Measurements from ENCODE around the gene SMARCC2.

SMARCC2 gene

DNA sequence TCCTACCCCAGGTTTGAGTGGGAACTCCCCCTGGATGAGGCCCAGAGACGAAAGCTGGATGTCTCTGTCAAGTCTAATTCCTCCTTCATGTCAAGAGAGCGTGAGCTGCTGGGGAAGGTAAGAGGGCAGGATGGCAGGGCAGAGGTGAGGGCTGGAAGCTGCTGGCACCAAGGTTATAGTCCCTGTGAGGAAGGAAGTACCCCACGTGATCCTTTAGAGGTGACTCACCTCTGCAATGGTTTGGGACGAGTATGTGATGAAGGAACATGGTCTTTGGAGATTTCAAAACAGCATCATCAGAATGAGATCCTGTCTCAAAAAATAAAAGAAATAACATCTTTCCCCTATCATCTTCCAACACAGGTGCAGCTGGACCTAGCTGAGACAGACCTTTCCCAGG lies 46.1 kb downstream of the SMARCC2 start:
- POLR2A ChIA-PET, result interaction anchor here (0.6 to 2.5 kb wide), 3 partner anchors 15 to 391 kb away, joined by 4 to 10 read pairs (median 7); partner anchors contain the start of gene ESYT1
- peaks cover 18 to 69% of the 10 kb centered on the region in 2 experiments; a peak in 2 of 3 replicates for H3K36me3 ChIP-seq (ENCODE audit: control insufficient read depth in 2 of 2, insufficient read depth in 1 of 2, low read length in 2 of 2)
- no peak overlapping the region for H3K27ac ChIP-seq (ENCODE audit: extremely low read depth, low read depth, low read length)
- CTCF ChIA-PET, result interaction anchor here (0.6 to 0.9 kb wide), 2 partner anchors 15 to 38 kb away, joined by 3 read pairs; partner anchors contain the start of gene ESYT1
- no peak overlapping the region for H3K4me3 ChIP-seq (ENCODE audit: low read depth, low read length)
- no peaks in the 10 kb centered on the region for H3K9me3 ChIP-seq (ENCODE audit: control insufficient read depth, insufficient read depth, low read depth, low read length)
- TF ChIP-seq ZNF501 (tag by site-specific recombination; IDR thresholded peaks at IDR 0.05) (no peak), ZNF426 (tag by site-specific recombination; IDR thresholded peaks at IDR 0.05) (no peak), ZNF558 (tag by site-specific recombination; IDR thresholded peaks at IDR 0.05) (no peak), KLF9 (tag by site-specific recombination; IDR thresholded peaks at IDR 0.05; ENCODE audit: low read depth) (no peak), ZNF416 (tag by site-specific recombination; IDR thresholded peaks at IDR 0.05) (no peak), GLI2 (tag by site-specific recombination; IDR thresholded peaks at IDR 0.05; ENCODE audit: borderline replicate concordance, low read depth) (no peak)
- TF ChIP-seq, protein P1, sequence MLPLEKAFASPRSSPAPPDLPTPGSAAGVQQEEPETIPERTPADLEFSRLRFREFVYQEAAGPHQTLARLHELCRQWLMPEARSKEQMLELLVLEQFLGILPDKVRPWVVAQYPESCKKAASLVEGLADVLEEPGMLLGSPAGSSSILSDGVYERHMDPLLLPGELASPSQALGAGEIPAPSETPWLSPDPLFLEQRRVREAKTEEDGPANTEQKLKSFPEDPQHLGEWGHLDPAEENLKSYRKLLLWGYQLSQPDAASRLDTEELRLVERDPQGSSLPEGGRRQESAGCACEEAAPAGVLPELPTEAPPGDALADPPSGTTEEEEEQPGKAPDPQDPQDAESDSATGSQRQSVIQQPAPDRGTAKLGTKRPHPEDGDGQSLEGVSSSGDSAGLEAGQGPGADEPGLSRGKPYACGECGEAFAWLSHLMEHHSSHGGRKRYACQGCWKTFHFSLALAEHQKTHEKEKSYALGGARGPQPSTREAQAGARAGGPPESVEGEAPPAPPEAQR (tag by site-specific recombination; IDR thresholded peaks at IDR 0.05), result no peak
- TF ChIP-seq, protein P2, sequence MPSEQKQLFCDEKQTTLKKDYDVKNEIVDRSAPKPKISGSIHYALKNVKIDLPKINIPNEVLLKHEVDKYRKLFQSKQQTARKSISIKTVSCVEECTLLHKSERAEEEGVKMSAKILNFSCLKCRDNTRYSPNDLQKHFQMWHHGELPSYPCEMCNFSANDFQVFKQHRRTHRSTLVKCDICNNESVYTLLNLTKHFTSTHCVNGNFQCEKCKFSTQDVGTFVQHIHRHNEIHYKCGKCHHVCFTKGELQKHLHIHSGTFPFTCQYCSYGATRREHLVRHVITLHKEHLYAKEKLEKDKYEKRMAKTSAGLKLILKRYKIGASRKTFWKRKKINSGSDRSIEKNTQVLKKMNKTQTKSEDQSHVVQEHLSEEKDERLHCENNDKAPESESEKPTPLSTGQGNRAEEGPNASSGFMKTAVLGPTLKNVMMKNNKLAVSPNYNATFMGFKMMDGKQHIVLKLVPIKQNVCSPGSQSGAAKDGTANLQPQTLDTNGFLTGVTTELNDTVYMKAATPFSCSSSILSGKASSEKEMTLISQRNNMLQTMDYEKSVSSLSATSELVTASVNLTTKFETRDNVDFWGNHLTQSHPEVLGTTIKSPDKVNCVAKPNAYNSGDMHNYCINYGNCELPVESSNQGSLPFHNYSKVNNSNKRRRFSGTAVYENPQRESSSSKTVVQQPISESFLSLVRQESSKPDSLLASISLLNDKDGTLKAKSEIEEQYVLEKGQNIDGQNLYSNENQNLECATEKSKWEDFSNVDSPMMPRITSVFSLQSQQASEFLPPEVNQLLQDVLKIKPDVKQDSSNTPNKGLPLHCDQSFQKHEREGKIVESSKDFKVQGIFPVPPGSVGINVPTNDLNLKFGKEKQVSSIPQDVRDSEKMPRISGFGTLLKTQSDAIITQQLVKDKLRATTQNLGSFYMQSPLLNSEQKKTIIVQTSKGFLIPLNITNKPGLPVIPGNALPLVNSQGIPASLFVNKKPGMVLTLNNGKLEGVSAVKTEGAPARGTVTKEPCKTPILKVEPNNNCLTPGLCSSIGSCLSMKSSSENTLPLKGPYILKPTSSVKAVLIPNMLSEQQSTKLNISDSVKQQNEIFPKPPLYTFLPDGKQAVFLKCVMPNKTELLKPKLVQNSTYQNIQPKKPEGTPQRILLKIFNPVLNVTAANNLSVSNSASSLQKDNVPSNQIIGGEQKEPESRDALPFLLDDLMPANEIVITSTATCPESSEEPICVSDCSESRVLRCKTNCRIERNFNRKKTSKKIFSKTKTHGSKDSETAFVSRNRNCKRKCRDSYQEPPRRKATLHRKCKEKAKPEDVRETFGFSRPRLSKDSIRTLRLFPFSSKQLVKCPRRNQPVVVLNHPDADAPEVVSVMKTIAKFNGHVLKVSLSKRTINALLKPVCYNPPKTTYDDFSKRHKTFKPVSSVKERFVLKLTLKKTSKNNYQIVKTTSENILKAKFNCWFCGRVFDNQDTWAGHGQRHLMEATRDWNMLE (tag by site-specific recombination; conservative IDR thresholded peaks at IDR 0.05; ENCODE audit: low read depth), result no peak
- TF ChIP-seq, protein P3, sequence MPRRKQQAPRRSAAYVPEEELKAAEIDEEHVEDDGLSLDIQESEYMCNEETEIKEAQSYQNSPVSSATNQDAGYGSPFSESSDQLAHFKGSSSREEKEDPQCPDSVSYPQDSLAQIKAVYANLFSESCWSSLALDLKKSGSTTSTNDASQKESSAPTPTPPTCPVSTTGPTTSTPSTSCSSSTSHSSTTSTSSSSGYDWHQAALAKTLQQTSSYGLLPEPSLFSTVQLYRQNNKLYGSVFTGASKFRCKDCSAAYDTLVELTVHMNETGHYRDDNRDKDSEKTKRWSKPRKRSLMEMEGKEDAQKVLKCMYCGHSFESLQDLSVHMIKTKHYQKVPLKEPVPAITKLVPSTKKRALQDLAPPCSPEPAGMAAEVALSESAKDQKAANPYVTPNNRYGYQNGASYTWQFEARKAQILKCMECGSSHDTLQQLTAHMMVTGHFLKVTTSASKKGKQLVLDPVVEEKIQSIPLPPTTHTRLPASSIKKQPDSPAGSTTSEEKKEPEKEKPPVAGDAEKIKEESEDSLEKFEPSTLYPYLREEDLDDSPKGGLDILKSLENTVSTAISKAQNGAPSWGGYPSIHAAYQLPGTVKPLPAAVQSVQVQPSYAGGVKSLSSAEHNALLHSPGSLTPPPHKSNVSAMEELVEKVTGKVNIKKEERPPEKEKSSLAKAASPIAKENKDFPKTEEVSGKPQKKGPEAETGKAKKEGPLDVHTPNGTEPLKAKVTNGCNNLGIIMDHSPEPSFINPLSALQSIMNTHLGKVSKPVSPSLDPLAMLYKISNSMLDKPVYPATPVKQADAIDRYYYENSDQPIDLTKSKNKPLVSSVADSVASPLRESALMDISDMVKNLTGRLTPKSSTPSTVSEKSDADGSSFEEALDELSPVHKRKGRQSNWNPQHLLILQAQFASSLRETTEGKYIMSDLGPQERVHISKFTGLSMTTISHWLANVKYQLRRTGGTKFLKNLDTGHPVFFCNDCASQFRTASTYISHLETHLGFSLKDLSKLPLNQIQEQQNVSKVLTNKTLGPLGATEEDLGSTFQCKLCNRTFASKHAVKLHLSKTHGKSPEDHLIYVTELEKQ (tag by site-specific recombination; IDR thresholded peaks at IDR 0.05; ENCODE audit: borderline replicate concordance), result no peak
- peaks cover 6% of the 10 kb centered on the region; the same call in 1 of the 2 replicates for H3K4me1 ChIP-seq (ENCODE audit: control insufficient read depth, insufficient read depth, low read length)

DNA sequence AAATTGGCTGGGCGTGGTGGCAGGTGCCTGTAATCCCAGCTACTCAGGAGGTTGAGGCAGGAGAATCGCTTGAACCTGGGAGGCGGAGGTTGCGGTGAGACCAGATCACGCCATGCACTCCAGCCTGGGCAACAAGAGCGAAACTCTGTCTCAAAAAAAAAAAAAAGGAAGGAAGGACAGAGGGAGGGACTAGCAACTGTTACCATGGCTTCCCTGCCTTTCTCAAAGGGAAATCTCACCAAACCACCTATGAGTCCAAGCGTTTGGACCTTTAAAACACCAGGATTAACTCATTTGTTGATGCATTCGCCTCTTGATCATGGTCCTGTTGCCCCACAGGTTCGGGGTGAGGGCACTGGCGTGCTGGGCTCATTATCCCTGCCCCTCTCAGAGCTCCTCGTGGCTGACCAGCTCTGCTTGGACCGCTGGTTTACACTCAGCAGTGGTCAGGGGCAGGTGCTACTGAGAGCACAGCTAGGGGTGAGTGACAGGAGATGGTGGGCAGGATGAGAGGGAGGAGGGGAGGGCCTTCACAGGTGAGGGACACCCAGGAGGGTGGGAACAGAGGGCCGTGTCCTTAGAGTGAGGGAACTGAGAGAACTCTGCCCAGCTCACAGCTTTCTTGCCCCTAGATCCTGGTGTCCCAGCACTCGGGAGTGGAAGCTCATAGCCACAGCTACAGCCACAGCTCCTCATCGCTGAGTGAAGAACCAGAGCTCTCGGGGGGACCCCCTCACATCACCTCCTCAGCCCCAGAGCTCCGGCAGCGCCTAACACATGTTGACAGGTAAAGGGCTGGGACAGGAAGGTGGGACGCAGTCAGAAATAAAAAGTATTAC lies 47.1 kb downstream of the SMARCC2 start:
- peaks cover 18 to 80% of the 10 kb centered on the region in 2 experiments; a peak in 2 of 3 replicates for H3K36me3 ChIP-seq (ENCODE audit: control insufficient read depth in 2 of 2, insufficient read depth in 1 of 2, low read length in 2 of 2)
- peaks cover 6% of the 10 kb centered on the region; the same call in 1 of the 2 replicates for H3K4me1 ChIP-seq (ENCODE audit: control insufficient read depth, insufficient read depth, low read length)
- H3K4me3 ChIP-seq (ENCODE audit: low read depth, low read length), result no peak overlapping the region
- no peak overlapping the region for H3K27ac ChIP-seq (ENCODE audit: extremely low read depth, low read depth, low read length)
- no peaks in the 10 kb centered on the region for H3K9me3 ChIP-seq (ENCODE audit: control insufficient read depth, insufficient read depth, low read depth, low read length)
- ChIA-PET POLR2A (interaction anchor here (0.9 to 2.5 kb wide), 4 partner anchors 9 to 96 kb away, joined by 3 to 10 read pairs (median 6); partner anchors contain the start of genes ESYT1 and SMARCC2), CTCF (interaction anchor here (0.7 to 1.4 kb wide), 2 partner anchors 24 to 1556 kb away, joined by 4 read pairs; partner anchors contain the start of gene ZC3H10)
- TF ChIP-seq ZNF571 (tag by site-specific recombination; IDR thresholded peaks at IDR 0.05) (no peak), ZNF48 (tag by site-specific recombination; IDR thresholded peaks at IDR 0.05) (no peak), ZNF777 (tag by site-specific recombination; IDR thresholded peaks at IDR 0.05; ENCODE audit: borderline replicate concordance) (no peak), ZNF140 (tag by site-specific recombination; IDR thresholded peaks at IDR 0.05) (no peak), GLI4 (tag by site-specific recombination; IDR thresholded peaks at IDR 0.05) (no peak)
- TF ChIP-seq, protein P4, sequence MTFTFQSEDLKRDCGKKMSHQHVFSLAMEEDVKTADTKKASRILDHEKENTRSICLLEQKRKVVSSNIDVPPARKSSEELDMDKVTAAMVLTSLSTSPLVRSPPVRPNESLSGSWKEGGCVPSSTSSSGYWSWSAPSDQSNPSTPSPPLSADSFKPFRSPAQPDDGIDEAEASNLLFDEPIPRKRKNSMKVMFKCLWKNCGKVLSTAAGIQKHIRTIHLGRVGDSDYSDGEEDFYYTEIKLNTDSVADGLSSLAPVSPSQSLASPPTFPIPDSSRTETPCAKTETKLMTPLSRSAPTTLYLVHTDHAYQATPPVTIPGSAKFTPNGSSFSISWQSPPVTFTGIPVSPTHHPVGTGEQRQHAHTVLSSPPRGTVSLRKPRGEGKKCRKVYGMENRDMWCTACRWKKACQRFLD (tag by site-specific recombination; IDR thresholded peaks at IDR 0.05), result no peak
- TF ChIP-seq, protein P5, sequence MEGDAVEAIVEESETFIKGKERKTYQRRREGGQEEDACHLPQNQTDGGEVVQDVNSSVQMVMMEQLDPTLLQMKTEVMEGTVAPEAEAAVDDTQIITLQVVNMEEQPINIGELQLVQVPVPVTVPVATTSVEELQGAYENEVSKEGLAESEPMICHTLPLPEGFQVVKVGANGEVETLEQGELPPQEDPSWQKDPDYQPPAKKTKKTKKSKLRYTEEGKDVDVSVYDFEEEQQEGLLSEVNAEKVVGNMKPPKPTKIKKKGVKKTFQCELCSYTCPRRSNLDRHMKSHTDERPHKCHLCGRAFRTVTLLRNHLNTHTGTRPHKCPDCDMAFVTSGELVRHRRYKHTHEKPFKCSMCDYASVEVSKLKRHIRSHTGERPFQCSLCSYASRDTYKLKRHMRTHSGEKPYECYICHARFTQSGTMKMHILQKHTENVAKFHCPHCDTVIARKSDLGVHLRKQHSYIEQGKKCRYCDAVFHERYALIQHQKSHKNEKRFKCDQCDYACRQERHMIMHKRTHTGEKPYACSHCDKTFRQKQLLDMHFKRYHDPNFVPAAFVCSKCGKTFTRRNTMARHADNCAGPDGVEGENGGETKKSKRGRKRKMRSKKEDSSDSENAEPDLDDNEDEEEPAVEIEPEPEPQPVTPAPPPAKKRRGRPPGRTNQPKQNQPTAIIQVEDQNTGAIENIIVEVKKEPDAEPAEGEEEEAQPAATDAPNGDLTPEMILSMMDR (tag by site-specific recombination; IDR thresholded peaks at IDR 0.05), result no peak

Measured in HEK293 (cell line).